ENCODE measurements around the gene PBX4.

The PBX4 gene

GRCh38 chr19:19587771-19588170 lies 30.7 kb downstream of the PBX4 start:
- DNase-seq (ENCODE audit: low read depth), result no peak

- DNase-seq (ENCODE audit: low read depth), result no peak
Measured at GRCh38 chr19:19584356-19584755, 34.1 kb downstream of the PBX4 start.

GRCh38 chr19:19582471-19582870 lies 36.0 kb downstream of the PBX4 start:
- no peak for DNase-seq (ENCODE audit: low read depth)

DNA sequence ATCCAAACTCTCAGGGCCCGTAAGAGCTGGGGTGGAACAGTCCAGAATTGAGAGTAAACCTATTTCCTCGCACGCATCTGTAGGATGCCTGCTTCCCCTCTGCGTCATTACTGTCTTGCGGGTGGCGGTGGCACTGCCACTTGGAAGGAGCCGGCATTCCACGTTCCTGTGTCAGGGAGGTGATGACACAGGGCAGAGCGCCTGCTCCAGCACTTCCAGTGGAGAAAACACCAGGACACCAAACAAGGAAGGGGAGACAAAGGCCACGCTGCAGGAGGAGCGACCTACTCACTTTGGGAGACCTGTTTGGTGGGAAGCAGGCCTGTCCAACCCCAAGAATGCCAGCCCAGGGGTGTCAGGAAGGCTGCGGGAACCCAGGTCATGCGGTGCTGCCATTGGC lies 37.1 kb downstream of the PBX4 start:
- no peak for DNase-seq (ENCODE audit: low read depth)

DNA sequence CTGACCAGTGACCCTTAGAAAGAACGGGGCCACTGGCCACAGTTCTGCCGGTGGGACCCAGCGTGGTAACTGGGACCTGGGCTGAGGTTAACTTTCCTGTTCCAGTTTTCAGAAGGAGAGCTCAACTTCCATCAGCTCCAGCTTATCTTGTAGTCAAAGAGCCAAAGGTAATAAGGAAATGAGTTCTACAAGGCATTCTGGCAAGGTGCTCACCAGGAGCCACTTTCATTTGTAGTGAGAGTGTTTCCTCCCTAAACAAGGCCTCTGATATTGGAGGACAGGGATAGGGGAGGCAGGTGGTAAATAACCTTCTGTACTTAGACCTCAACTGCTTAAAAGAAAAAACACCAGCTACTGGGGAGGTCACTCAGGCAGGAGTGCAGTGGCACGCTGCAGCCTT lies 38.1 kb downstream of the PBX4 start:
- DNase-seq (ENCODE audit: low read depth), result no peak

GRCh38 chr19:19579533-19580361 lies 38.7 kb downstream of the PBX4 start:
- no peak for DNase-seq (ENCODE audit: low read depth)

DNA sequence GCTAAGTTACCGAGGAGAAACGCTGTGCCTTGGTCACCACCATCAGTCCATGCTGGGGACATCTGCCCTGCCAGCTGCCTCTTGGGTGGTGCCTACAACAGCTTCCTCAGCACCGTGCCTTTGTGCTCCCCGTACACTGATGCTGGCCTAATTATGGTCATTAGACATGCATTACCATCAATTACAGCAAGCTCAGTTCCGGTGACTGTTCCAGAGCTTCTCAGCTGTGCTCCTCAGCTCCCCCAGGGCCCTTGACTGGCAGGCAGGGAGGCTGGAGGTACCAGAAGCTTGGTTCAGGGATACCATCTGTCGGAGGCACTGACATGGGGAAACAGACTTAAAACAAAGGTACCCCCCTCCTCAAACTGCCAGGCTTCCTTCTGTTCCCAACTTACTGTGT lies 40.2 kb downstream of the PBX4 start:
- no peak for DNase-seq (ENCODE audit: low read depth)

- DNase-seq (ENCODE audit: low read depth), result no peak
Measured at GRCh38 chr19:19575411-19575810, 43.1 kb downstream of the PBX4 start.

- DNase-seq (ENCODE audit: low read depth), result no peak
Measured at GRCh38 chr19:19571071-19571786, 47.3 kb downstream of the PBX4 start.

GRCh38 chr19:19570571-19570970 lies 47.9 kb downstream of the PBX4 start:
- no peak for DNase-seq (ENCODE audit: low read depth)

DNA sequence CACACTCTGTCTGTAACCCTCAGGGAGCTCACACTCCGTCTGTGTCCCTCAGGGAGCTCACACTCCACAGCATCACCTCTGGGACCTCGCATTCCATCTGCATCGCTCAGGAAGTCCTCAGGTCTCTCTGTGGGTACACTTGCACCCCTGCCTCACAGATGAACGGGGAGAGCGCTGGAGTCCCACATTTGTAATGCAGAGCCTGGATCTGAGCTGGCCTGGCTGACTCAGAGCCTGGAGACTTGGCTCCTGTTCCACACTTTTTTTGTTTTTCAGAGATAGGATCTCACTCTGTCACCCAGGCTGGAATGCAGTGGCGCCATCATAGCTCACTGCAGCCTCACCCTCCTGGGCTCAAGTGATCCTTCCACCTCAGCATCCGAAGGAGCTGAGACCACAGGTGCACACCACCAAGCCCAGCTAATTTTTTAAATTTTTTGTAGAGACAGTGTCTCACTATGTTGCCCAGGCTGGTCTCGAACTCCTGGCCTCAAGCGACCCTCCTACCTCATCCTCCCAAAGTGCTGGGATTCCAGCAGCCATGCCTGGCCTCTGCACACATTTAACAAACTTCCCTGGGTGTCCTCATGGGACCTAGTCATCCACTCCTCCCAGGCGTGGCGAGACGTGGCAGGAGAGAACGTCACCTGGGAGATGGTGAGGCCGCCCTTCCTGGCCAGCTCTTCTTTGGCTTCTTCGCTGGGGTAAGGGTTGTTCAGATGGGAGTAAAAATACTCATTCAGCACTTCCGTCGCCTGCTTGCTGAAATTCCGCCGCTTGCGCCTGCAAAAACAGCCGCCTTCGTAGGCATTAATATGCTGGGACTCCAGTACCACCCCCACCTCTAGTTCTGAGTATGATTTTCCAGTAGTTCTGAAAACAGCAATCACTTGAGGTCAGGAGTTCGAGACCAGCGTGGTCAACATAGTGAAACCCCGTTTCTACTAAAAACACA lies 49.4 kb downstream of the PBX4 start:
- no peak for DNase-seq (ENCODE audit: low read depth)

- DNase-seq (ENCODE audit: low read depth), result no peak
Measured at GRCh38 chr19:19567391-19567790, 51.1 kb downstream of the PBX4 start.

GRCh38 chr19:19566306-19566705 lies 52.2 kb downstream of the PBX4 start:
- DNase-seq (ENCODE audit: low read depth), result no peak

GRCh38 chr19:19563348-19563848 lies 55.1 kb downstream of the PBX4 start:
- no peak for DNase-seq (ENCODE audit: low read depth)

- no peak for DNase-seq (ENCODE audit: low read depth)
Measured at GRCh38 chr19:19562665-19563347, 55.7 kb downstream of the PBX4 start.

GRCh38 chr19:19561946-19562664 lies 56.4 kb downstream of the PBX4 start:
- no peak for DNase-seq (ENCODE audit: low read depth)

- no peak for DNase-seq (ENCODE audit: low read depth)
Measured at GRCh38 chr19:19559931-19560330, 58.6 kb downstream of the PBX4 start.

- no peak for DNase-seq (ENCODE audit: low read depth)
Measured at GRCh38 chr19:19558636-19559035, 59.9 kb downstream of the PBX4 start.

DNA sequence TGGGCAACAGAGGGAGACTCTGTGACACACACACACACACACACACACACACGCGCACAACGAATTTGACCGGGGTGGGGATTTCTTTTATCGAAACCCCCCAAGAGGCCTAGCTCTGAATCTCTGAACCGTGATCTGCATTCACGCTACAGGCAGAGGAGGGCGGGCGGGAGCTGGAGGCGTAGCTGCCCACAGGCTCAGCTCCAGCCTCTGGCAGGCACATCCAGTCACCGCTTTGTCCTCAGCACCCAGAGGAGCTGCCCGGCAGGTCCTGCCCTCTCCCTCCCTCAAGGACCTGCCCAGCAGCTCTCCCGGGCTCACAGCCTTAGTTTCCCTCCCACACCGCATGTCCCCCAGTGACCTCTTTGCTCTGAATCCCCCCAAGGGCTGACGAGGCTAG lies 60.4 kb downstream of the PBX4 start:
- DNase-seq (ENCODE audit: low read depth), result no peak

DNA sequence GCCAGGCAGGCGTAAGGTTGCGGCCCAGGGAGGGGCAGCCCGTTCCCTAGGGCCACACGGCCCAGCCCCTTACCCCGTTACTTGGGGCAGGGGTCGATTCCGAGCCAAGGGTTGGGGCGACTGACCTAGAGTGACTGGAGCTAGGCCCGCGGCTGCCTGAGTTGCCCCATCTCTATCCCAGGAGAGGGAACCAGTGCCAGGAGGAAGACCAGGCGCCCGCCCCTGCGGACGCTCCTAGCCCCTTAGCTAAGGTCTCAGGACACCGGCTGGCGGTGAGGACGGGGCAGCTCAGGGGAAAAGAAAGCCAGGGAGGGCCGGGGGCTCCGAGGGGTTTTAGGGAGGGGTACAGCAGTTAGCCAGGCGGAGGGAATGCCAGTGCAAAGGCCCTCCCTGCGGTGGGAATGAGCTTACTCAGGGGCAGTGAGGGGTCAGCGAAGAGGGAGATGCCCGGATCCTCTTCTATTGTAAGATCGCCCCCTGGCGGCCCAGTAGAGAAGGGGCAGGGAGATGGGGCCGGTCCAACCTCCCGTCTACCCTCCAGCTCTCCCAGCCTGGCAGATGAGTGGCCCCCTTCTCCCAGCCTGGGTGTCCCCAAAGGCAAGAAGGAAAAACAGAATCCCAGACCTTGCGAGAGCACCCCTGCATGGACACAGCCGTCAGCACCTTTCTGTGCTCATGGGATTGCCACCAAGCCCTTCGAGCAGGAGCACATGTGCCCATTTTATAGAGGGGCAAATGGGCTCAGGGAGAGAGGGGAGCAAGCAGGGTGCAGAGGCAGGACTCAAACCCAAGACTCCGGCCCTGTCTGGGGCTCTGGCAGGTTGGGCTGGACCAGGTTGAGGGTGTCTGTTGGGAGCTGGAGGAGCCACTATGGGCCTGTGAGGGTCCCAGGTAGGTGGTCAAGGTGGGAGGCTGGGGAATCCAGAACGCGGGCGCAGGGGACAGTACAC lies 64.1 kb downstream of the PBX4 start:
- peak; percentile 53 for DNase-seq (ENCODE audit: low read depth)
